Neural cell (in vitro differentiated cells): Measurements from ENCODE around the gene SRSF8. TPM values are rescaled to one million over a fixed set of nuclear protein-coding genes. Genes with fewer than 3 reads are reported as not detected.

Experiments
- H2AFZ ChIP-seq: fragments of 200-600, 300-800 bp; sonication (generic), shearing (Covaris generic); 2 replicates; pipeline ENCODE4 v1.6.0; 2014; ENCODE audit warnings: low read depth, mild to moderate bottlenecking, antibody characterized with exemption, low read length, moderate library complexity
- H3F3A ChIP-seq: fragments of 200-600 bp; shearing (Covaris generic); 2 replicates; pipeline ENCODE4 v1.6.1; 2016; ENCODE audit warnings: mild to moderate bottlenecking, moderate library complexity, mixed read lengths, antibody characterized with exemption, low read length; ENCODE audit not compliant: insufficient read depth, poor library complexity, severe bottlenecking
- H3K27ac ChIP-seq: fragments of 200-600, 300-800 bp; sonication (generic), shearing (Covaris generic); 2 replicates; pipeline ENCODE4 v1.5.1; 2014; ENCODE audit warnings: mild to moderate bottlenecking, low read length, moderate library complexity
- H3K27me3 ChIP-seq: fragments of 300-800, 200-600 bp; sonication (generic), shearing (Covaris generic); 2 replicates; pipeline ENCODE4 v1.6.0; 2014; ENCODE audit warnings: mild to moderate bottlenecking, low read depth, low read length, moderate library complexity; ENCODE audit not compliant: insufficient read depth
- H3K36me3 ChIP-seq: fragments of 300-800, 200-600 bp; sonication (generic), shearing (Covaris generic); 2 replicates; pipeline ENCODE4 v1.5.1; 2014; ENCODE audit warnings: mild to moderate bottlenecking, antibody characterized with exemption, low read length, moderate library complexity; ENCODE audit not compliant: insufficient read depth
- H3K4me2 ChIP-seq: fragments of 300-800, 200-600 bp; sonication (generic), shearing (Covaris generic); 2 replicates; pipeline ENCODE4 v1.6.0; 2014; ENCODE audit warnings: mild to moderate bottlenecking, low read length
- H3K4me3 ChIP-seq: fragments of 300-800, 200-600 bp; sonication (generic), shearing (Covaris generic); 2 replicates; pipeline ENCODE4 v1.5.1; 2014; ENCODE audit warnings: mild to moderate bottlenecking, low read length, moderate library complexity
- H3K79me2 ChIP-seq: fragments of 200-600 bp; shearing (Covaris generic); replicated peaks from 2 replicates; pipeline ENCODE4 v1.6.0; 2014; ENCODE audit warnings: mild to moderate bottlenecking, low read length, moderate library complexity; ENCODE audit not compliant: insufficient read depth
- H3K9ac ChIP-seq: fragments of 300-800, 200-600 bp; sonication (generic), shearing (Covaris generic); 2 replicates; pipeline ENCODE4 v1.6.1; 2016; ENCODE audit warnings: mild to moderate bottlenecking, low read length, mixed read lengths
- H3K9me2 ChIP-seq: fragments of 200-600 bp; shearing (Covaris generic); 2 replicates; pipeline ENCODE4 v1.6.1; 2016; ENCODE audit warnings: mild to moderate bottlenecking, low read length, mixed read lengths; ENCODE audit not compliant: insufficient read depth
- H3K9me3 ChIP-seq: fragments of 200-600, 300-800 bp; sonication (generic), shearing (Covaris generic); 2 replicates; pipeline ENCODE4 v1.6.1; 2016; ENCODE audit warnings: mild to moderate bottlenecking, mixed run types, low read length, moderate library complexity, mixed read lengths
- H4K20me1 ChIP-seq: fragments of 200-600 bp; shearing (Covaris generic); 2 replicates; pipeline ENCODE4 v1.6.1; 2016; ENCODE audit warnings: mild to moderate bottlenecking, mixed run types; ENCODE audit not compliant: insufficient read depth
- EP300 ChIP-seq: fragments of 450-650 bp; conservative IDR thresholded peaks from 2 replicates; pipeline ENCODE4 v1.6.1; 2014; ENCODE audit warnings: antibody characterized with exemption, mild to moderate bottlenecking, moderate library complexity; ENCODE audit not compliant: poor library complexity, severe bottlenecking
- EZH2 ChIP-seq: fragments of 200-600, 300-800 bp; shearing (Covaris generic), sonication (generic); IDR thresholded peaks from 2 replicates; pipeline ENCODE4 v1.6.1; 2014; ENCODE audit warnings: antibody characterized with exemption, low read length, borderline replicate concordance, mild to moderate bottlenecking; ENCODE audit not compliant: insufficient read depth, poor library complexity, severe bottlenecking
- MXI1 ChIP-seq: fragments of 450-650 bp; conservative IDR thresholded peaks from 2 replicates; pipeline ENCODE4 v1.6.1; 2014; ENCODE audit warnings: antibody characterized with exemption, mild to moderate bottlenecking; ENCODE audit not compliant: poor library complexity, severe bottlenecking
- POLR2AphosphoS5 ChIP-seq: IDR thresholded peaks from 2 replicates; pipeline ENCODE4 v1.6.1; 2012
- RAD21 ChIP-seq: fragments of 450-650 bp; conservative IDR thresholded peaks from 2 replicates; pipeline ENCODE4 v1.6.1; 2014; ENCODE audit warnings: antibody characterized with exemption, mild to moderate bottlenecking, moderate library complexity
- REST ChIP-seq: IDR thresholded peaks from 2 replicates; pipeline ENCODE4 v1.6.1; 2012; ENCODE audit warnings: borderline replicate concordance
- SMC3 ChIP-seq: fragments of 450-650 bp; conservative IDR thresholded peaks from 2 replicates; pipeline ENCODE4 v1.6.1; 2014; ENCODE audit warnings: antibody characterized with exemption, mild to moderate bottlenecking, moderate library complexity; ENCODE audit not compliant: poor library complexity
- TAF1 ChIP-seq: IDR thresholded peaks from 2 replicates; pipeline ENCODE4 v1.6.1; 2012; ENCODE audit warnings: low read depth
- polyA plus RNA-seq: library from polyadenylated mRNA; depleted of rRNA; stranded (reverse); fragments of >200 nt; gene quantifications from 2 replicates; pipeline ENCODE4 v1.2.3, GENCODE V29; 2014
- TF ChIP-seq, protein P1 (sequence below): fragments of 450-650 bp; IDR thresholded peaks from 2 replicates; pipeline ENCODE4 v1.5.1; 2014; ENCODE audit warnings: antibody characterized with exemption, mild to moderate bottlenecking, moderate library complexity; ENCODE audit not compliant: poor library complexity, severe bottlenecking

SRSF8 gene
- polyA plus RNA-seq, 1 donor from 2014 or later = 44.6 TPM

DNA sequence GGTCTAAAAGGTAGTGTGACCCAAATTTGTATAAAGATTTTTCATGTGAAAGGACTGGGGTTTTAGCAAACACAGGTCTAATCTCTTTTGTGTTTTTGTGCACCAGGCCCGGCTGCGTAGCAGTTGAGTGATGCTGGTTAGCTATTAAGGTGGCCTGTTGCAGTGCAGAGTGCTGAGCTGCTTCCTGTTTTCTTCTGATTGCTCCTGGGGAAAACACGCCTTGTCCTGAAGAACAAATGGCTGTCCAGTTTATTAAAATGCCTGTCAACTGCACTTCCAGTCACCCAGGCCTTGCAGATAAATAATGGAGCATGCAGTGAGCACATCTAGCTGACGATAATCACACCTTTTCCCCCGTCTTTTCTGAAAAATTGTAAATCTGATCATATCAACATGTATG, 1.8 kb downstream of the SRSF8 start:
- H3F3A ChIP-seq = peaks cover 10% of the 10 kb centered on the region
- TF ChIP-seq EZH2 (no peak), EP300 (peak; percentile 39), TAF1 (peak; percentile 87), POLR2AphosphoS5 (peak; percentile 88), SMC3 (peak; percentile 15), RAD21 (no peak), REST (peak; percentile 30), MXI1 (peak; percentile 66)
- TF ChIP-seq, protein P1, sequence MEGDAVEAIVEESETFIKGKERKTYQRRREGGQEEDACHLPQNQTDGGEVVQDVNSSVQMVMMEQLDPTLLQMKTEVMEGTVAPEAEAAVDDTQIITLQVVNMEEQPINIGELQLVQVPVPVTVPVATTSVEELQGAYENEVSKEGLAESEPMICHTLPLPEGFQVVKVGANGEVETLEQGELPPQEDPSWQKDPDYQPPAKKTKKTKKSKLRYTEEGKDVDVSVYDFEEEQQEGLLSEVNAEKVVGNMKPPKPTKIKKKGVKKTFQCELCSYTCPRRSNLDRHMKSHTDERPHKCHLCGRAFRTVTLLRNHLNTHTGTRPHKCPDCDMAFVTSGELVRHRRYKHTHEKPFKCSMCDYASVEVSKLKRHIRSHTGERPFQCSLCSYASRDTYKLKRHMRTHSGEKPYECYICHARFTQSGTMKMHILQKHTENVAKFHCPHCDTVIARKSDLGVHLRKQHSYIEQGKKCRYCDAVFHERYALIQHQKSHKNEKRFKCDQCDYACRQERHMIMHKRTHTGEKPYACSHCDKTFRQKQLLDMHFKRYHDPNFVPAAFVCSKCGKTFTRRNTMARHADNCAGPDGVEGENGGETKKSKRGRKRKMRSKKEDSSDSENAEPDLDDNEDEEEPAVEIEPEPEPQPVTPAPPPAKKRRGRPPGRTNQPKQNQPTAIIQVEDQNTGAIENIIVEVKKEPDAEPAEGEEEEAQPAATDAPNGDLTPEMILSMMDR = no peak
- peak overlapping the region; percentile 90 for H3K9ac ChIP-seq
- peak overlapping the region; percentile 7 for H2AFZ ChIP-seq
- peak overlapping the region; percentile 89 for H3K4me2 ChIP-seq
- H3K36me3 ChIP-seq = no peaks in the 10 kb centered on the region
- no peaks in the 10 kb centered on the region for H3K27me3 ChIP-seq
- H3K79me2 ChIP-seq = peaks cover 18% of the 10 kb centered on the region
- H3K27ac ChIP-seq = peak overlapping the region; percentile 94
- H4K20me1 ChIP-seq = no peaks in the 10 kb centered on the region
- no peaks in the 10 kb centered on the region for H3K9me2 ChIP-seq
- no peaks in the 10 kb centered on the region for H3K9me3 ChIP-seq
- H3K4me3 ChIP-seq = peak overlapping the region; percentile 89

- no peaks in the 10 kb centered on the region for H3K9me3 ChIP-seq
- H3K4me3 ChIP-seq = peak overlapping the region; percentile 89
- no peak overlapping the region for H3K9ac ChIP-seq
- H3F3A ChIP-seq = peaks cover 10% of the 10 kb centered on the region
- no peaks in the 10 kb centered on the region for H4K20me1 ChIP-seq
- H3K79me2 ChIP-seq = peaks cover 18% of the 10 kb centered on the region
- no peak overlapping the region for H3K27ac ChIP-seq
- no peak overlapping the region for H2AFZ ChIP-seq
- H3K36me3 ChIP-seq = no peaks in the 10 kb centered on the region
- H3K4me2 ChIP-seq = no peak overlapping the region
- no peaks in the 10 kb centered on the region for H3K27me3 ChIP-seq
- H3K9me2 ChIP-seq = no peaks in the 10 kb centered on the region
- TF ChIP-seq POLR2AphosphoS5 = no peak
- TF ChIP-seq REST = no peak
- no peak for TF ChIP-seq EP300
- no peak for TF ChIP-seq SMC3
- TF ChIP-seq RAD21 = no peak
- TF ChIP-seq, protein P1 = no peak
- no peak for TF ChIP-seq TAF1
- TF ChIP-seq MXI1 = no peak
- TF ChIP-seq EZH2 = no peak
Measured at GRCh38 chr11:95070471-95070870, 3.8 kb downstream of the SRSF8 start.
